Activated CD8-positive, alpha-beta T cell treated with anti-CD3 and anti-CD28 coated beads for 36 hours (primary cell): ENCODE data around the gene QTRT2. TPM values are rescaled to one million over a fixed set of nuclear protein-coding genes. Genes with fewer than 3 reads are reported as not detected.

ENCODE experiments used
- ATAC-seq: fragments of 200-7000 bp; cut with Tn5 transposase; one replicate; pipeline ENCODE4 v1.10.0; 2021; ENCODE audit warnings: mild to moderate bottlenecking, moderate library complexity
- CTCF ChIA-PET: fragments of 350-600 bp; sonication (Branson Sonifier 250); formaldehyde crosslinking; loops from one replicate; lab custom pipeline; 2021; ENCODE audit warnings: antibody characterized with exemption; lab: Charles Lee
- POLR2A ChIA-PET: fragments of 350-600 bp; sonication (Branson Sonifier 250); formaldehyde crosslinking; loops from one replicate; lab custom pipeline; 2021; ENCODE audit warnings: antibody characterized with exemption; lab: Charles Lee
- DNase-seq: peaks from one replicate; pipeline ENCODE4 v3.0.0-alpha.2; 2020
- H3K27ac Mint-ChIP-seq: one replicate; pipeline ENCODE4 v1.8.0; 2021; ENCODE audit warnings: mild to moderate bottlenecking, mixed read lengths
- H3K27me3 Mint-ChIP-seq: one replicate; pipeline ENCODE4 v1.8.0; 2021; ENCODE audit warnings: mixed read lengths
- H3K36me3 Mint-ChIP-seq: one replicate; pipeline ENCODE4 v1.8.0; 2021; ENCODE audit warnings: low read depth, mixed read lengths
- H3K4me1 Mint-ChIP-seq: one replicate; pipeline ENCODE4 v1.8.0; 2021; ENCODE audit warnings: low read depth, mixed read lengths
- H3K4me3 Mint-ChIP-seq: one replicate; pipeline ENCODE4 v1.8.0; 2021; ENCODE audit warnings: mild to moderate bottlenecking, moderate library complexity, mixed read lengths
- H3K9me3 Mint-ChIP-seq: one replicate; pipeline ENCODE4 v1.8.0; 2021; ENCODE audit warnings: mixed read lengths
- intact Hi-C: fragments of 100-400 bp; cut with micrococcal nuclease; formaldehyde crosslinking; loops from one replicate; pipeline ENCODE4 v1.10.0; 2022
- total RNA-seq, 2 experiments: library from RNA; stranded (reverse); gene quantifications; one replicate each; pipeline ENCODE4 v1.2.3, GENCODE V29; 2021
- TF ChIP-seq, protein P1 (sequence below): fragments of 200-600 bp; IDR thresholded peaks from one replicate; pipeline ENCODE4 v1.8.0; 2022; ENCODE audit warnings: antibody characterized with exemption, mild to moderate bottlenecking

Gene QTRT2
- total RNA-seq, 2 experiments from 2014 or later: 31.6 to 36.8 TPM

DNA sequence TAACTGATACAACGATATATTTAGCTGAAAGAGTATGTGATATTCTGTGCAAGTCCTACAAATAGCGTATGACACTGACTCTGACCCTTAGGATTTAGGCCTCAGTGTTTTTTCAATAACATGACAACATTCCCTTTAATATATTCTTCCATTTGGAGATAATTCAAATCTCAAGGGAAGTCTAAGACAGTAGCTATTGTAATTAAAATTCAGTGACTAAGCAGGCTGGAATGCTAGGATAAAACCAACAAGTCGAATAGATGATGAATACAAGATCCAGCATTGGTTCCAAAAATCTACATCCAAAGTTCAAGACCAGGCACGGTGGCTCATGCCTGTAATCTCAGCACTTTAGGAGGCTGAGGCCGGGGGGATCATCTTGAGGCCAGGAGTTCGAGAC is 56.2 kb downstream of the QTRT2 start:
- POLR2A ChIA-PET: no interaction called here
- H3K27me3 Mint-ChIP-seq: peaks cover 5% of the 10 kb centered on the region
- H3K4me1 Mint-ChIP-seq: no peaks in the 10 kb centered on the region
- no peak for DNase-seq
- no peaks in the 10 kb centered on the region for H3K36me3 Mint-ChIP-seq
- H3K9me3 Mint-ChIP-seq: no peaks in the 10 kb centered on the region
- H3K27ac Mint-ChIP-seq: no peak overlapping the region
- H3K4me3 Mint-ChIP-seq: no peak overlapping the region
- CTCF ChIA-PET: no interaction called here
- intact Hi-C loops: no loop called here
- ATAC-seq: no peak
- TF ChIP-seq, protein P1, sequence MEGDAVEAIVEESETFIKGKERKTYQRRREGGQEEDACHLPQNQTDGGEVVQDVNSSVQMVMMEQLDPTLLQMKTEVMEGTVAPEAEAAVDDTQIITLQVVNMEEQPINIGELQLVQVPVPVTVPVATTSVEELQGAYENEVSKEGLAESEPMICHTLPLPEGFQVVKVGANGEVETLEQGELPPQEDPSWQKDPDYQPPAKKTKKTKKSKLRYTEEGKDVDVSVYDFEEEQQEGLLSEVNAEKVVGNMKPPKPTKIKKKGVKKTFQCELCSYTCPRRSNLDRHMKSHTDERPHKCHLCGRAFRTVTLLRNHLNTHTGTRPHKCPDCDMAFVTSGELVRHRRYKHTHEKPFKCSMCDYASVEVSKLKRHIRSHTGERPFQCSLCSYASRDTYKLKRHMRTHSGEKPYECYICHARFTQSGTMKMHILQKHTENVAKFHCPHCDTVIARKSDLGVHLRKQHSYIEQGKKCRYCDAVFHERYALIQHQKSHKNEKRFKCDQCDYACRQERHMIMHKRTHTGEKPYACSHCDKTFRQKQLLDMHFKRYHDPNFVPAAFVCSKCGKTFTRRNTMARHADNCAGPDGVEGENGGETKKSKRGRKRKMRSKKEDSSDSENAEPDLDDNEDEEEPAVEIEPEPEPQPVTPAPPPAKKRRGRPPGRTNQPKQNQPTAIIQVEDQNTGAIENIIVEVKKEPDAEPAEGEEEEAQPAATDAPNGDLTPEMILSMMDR: no peak

DNA sequence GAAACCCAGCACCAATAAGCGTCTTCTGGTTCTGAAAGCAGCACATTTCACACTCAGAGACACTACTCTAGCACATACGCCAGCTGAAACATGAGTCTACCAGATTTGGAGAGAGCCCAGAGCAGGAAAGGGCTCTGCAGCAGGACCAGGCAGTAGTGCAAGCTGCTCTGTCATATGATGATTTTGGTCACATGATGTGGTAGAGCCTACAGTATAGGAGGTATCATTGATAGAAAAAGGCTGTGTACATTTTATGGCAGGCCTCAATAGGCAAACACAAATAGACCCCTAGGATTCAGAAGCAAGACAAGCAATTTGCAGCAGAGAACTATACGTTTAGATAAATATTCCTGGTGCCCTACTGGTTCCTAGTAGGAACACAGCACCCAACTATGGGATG is 58.2 kb downstream of the QTRT2 start:
- peaks cover 2% of the 10 kb centered on the region for H3K27me3 Mint-ChIP-seq
- no peak overlapping the region for H3K27ac Mint-ChIP-seq
- intact Hi-C loops: no loop called here
- no peak for ATAC-seq
- TF ChIP-seq, protein P1: no peak
- DNase-seq: no peak
- CTCF ChIA-PET: no interaction called here
- POLR2A ChIA-PET: no interaction called here
- no peaks in the 10 kb centered on the region for H3K4me1 Mint-ChIP-seq
- no peaks in the 10 kb centered on the region for H3K36me3 Mint-ChIP-seq
- no peak overlapping the region for H3K4me3 Mint-ChIP-seq
- H3K9me3 Mint-ChIP-seq: no peaks in the 10 kb centered on the region

DNA sequence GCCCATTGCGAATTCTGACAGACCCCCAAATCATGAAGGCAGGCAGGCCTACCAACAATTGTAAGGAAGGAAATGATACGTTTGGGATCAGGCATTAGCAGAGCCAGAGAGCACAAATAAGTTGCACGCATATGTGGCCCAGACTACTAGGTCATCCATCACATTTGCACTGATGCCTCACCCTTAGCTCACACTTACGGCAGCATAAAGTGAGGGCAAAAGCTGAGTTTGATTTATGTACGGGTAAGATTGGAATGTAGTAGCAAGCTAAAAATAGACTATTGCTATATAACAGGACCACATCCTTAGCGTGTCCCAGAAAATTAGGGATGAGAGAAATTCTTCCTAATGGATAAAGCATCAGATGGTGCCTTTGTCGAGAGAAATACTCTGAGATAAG is 58.6 kb downstream of the QTRT2 start:
- no peaks in the 10 kb centered on the region for H3K36me3 Mint-ChIP-seq
- no peaks in the 10 kb centered on the region for H3K9me3 Mint-ChIP-seq
- ATAC-seq (no peak), DNase-seq (no peak)
- TF ChIP-seq, protein P1: no peak
- H3K4me1 Mint-ChIP-seq: no peaks in the 10 kb centered on the region
- CTCF ChIA-PET: no interaction called here
- no peak overlapping the region for H3K4me3 Mint-ChIP-seq
- POLR2A ChIA-PET: no interaction called here
- intact Hi-C loops: no loop called here
- peaks cover 2% of the 10 kb centered on the region for H3K27me3 Mint-ChIP-seq
- no peak overlapping the region for H3K27ac Mint-ChIP-seq

DNA sequence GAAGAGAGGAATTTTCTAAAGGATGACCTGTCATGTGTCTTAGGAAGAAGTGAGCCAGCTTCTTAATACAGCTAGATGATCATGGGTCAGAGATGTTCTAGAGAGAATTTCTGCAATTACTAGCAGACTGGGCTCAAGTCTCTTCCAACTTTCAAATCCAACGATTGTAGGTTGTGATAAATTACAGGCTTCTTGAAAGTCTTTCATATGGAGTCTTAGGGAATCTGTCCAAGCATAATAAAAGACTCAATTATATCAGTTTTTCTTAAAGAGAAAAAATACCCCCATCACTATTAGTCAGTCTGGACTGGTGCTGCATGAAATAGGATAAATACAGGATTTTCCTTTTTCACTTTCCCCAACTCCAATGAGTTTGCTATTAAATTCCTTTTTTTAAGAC is 63.2 kb downstream of the QTRT2 start:
- no peak overlapping the region for H3K4me3 Mint-ChIP-seq
- H3K36me3 Mint-ChIP-seq: no peaks in the 10 kb centered on the region
- POLR2A ChIA-PET: no interaction called here
- ATAC-seq (no peak), DNase-seq (no peak)
- no peak overlapping the region for H3K27ac Mint-ChIP-seq
- no peaks in the 10 kb centered on the region for H3K27me3 Mint-ChIP-seq
- intact Hi-C loops: no loop called here
- CTCF ChIA-PET: no interaction called here
- no peaks in the 10 kb centered on the region for H3K4me1 Mint-ChIP-seq
- TF ChIP-seq, protein P1: no peak
- H3K9me3 Mint-ChIP-seq: no peaks in the 10 kb centered on the region

DNA sequence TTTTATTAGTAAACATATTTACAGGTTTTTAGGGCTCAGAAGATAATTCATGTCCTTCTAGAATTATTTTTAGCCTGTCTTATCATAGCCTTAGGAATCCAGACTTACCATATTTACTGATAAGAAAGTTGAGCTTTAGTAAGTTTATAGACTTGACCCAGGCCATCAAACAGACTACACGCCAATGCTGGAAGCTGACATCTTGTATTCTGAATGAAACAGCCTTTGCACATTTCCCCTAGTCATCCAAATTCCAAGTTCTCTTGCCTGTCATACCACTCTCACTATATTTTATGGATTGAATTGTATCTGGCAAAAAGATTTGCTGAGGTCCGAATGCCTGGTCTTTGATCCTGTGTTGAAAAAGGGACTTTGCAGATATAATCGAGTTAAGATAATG is 63.7 kb downstream of the QTRT2 start:
- Mint-ChIP-seq H3K27ac (no peak overlapping the region), H3K27me3 (no peaks in the 10 kb centered on the region), H3K36me3 (no peaks in the 10 kb centered on the region), H3K4me3 (no peak overlapping the region), H3K4me1 (no peaks in the 10 kb centered on the region), H3K9me3 (no peaks in the 10 kb centered on the region)
- TF ChIP-seq, protein P1: no peak
- intact Hi-C loops: no loop called here
- ChIA-PET POLR2A (no interaction called here), CTCF (no interaction called here)
- DNase-seq: no peak
- no peak for ATAC-seq
